Nephron (organoid): ENCODE results near the gene GPR160.

Source experiments
- H3K27ac Mint-ChIP-seq, 3 experiments: 2 replicates each; pipeline ENCODE4 v1.8.0; 2020; ENCODE audit warnings: mixed read lengths in 3 of 3, mild to moderate bottlenecking in 2 of 3, moderate library complexity in 1 of 3
- H3K27me3 Mint-ChIP-seq: 2 replicates; pipeline ENCODE4 v1.8.0; 2021; ENCODE audit warnings: low read depth, mild to moderate bottlenecking, moderate library complexity, mixed read lengths
- H3K36me3 Mint-ChIP-seq: 2 replicates; pipeline ENCODE4 v1.8.0; 2020; ENCODE audit warnings: low read depth, mixed read lengths
- H3K4me1 Mint-ChIP-seq: 2 replicates; pipeline ENCODE4 v1.8.0; 2020; ENCODE audit warnings: mixed read lengths
- H3K4me3 Mint-ChIP-seq, 3 experiments: 2 replicates each; pipeline ENCODE4 v1.8.0; 2020; ENCODE audit warnings: mild to moderate bottlenecking in 3 of 3, mixed read lengths in 3 of 3, moderate library complexity in 2 of 3
- H3K9me3 Mint-ChIP-seq: 2 replicates; pipeline ENCODE4 v1.8.0; 2020; ENCODE audit warnings: mixed read lengths
- TF ChIP-seq, protein P1 (sequence below), 3 experiments: fragments of 200-600 bp; sonication (generic); IDR thresholded peaks; one replicate each; pipeline ENCODE4 v1.5.0; 2021; ENCODE audit warnings: antibody characterized with exemption in 3 of 3; ENCODE audit not compliant: unreplicated experiment in 3 of 3

Gene GPR160

DNA sequence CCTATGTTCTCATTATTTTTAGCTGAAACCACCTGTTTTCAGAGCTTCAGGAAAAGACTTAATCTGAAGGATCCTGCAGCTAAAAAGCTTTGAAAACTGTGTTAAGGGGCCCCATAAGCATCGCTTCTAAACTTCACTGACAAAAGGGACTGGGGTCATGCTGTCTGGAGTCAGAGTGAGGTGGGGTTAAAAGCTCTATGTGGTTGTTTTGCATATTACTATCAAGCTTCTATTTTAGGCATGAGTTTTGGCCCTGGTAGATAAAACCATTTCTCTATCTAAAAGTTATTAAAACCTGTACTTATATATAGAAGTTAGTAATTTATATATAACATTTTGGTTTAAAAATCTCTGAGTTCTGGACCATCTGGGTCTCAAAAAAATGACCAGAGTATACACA is 45.5 kb downstream of the GPR160 start:
- no peak overlapping the region for H3K27ac Mint-ChIP-seq
- H3K4me3 Mint-ChIP-seq, result no peak overlapping the region
- TF ChIP-seq, protein P1, sequence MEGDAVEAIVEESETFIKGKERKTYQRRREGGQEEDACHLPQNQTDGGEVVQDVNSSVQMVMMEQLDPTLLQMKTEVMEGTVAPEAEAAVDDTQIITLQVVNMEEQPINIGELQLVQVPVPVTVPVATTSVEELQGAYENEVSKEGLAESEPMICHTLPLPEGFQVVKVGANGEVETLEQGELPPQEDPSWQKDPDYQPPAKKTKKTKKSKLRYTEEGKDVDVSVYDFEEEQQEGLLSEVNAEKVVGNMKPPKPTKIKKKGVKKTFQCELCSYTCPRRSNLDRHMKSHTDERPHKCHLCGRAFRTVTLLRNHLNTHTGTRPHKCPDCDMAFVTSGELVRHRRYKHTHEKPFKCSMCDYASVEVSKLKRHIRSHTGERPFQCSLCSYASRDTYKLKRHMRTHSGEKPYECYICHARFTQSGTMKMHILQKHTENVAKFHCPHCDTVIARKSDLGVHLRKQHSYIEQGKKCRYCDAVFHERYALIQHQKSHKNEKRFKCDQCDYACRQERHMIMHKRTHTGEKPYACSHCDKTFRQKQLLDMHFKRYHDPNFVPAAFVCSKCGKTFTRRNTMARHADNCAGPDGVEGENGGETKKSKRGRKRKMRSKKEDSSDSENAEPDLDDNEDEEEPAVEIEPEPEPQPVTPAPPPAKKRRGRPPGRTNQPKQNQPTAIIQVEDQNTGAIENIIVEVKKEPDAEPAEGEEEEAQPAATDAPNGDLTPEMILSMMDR (IDR thresholded peaks at IDR 0.05; ENCODE audit: unreplicated experiment in 3 of 3), result no peak
- peaks cover 55% of the 10 kb centered on the region for H3K36me3 Mint-ChIP-seq
- H3K4me1 Mint-ChIP-seq, result peaks cover 12% of the 10 kb centered on the region
- H3K27me3 Mint-ChIP-seq, result no peaks in the 10 kb centered on the region
- H3K9me3 Mint-ChIP-seq, result no peaks in the 10 kb centered on the region

DNA sequence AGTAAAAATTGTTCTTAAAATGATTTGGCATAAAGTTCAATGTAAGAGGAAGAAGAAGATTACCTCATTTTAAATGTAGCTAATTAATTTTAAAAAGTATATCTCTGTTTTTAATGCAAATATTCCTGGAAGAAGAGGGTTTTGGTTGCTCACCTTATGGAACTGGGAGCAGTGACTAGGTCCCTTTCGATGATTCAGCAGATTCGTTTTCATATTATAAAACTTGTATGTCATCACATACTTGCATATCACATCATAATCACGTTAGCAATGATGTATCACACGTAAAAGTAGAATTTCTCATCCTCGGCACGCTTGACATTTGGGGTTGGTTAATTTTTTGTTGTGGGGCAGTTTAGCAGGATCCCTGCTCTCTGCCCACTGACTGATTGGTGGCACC is 47.6 kb downstream of the GPR160 start:
- H3K9me3 Mint-ChIP-seq, result no peaks in the 10 kb centered on the region
- no peaks in the 10 kb centered on the region for H3K4me1 Mint-ChIP-seq
- H3K36me3 Mint-ChIP-seq, result peaks cover 48% of the 10 kb centered on the region
- TF ChIP-seq, protein P1 (IDR thresholded peaks at IDR 0.05; ENCODE audit: unreplicated experiment in 3 of 3), result no peak
- no peak overlapping the region for H3K27ac Mint-ChIP-seq
- H3K27me3 Mint-ChIP-seq, result no peaks in the 10 kb centered on the region
- H3K4me3 Mint-ChIP-seq, result no peak overlapping the region

DNA sequence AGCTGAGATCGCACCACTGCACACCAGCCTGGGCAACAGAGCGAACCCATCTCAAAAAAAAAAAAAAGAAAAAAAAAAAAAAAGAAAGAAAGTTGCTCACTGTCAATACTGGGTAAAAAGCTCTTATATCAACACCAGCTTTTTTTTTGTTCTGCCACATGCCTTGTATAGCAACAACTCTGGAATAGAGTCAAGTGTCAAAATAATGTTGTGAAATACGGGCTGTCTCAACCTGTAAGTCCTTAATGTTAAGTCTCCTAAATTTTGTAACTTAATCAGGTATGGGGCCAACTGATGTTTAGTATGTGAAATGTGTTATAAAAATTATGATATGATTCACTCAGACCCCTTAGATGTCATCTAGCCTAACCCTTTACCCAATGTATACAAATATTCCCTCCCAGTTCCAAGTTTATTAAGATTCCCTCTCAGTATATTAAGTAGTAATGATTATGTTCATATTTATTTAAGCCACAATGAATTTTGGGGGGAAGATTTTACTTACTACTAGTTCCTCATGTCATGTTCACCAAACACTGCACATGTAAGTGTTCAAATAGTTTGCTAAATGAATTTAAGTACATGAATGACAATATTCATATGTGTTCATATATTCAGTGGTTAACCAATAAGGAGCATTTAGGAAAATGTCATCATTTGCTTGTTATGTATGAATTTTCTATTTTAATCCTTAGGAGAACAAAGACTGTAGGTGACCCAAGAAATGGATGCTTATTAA is 52.2 kb downstream of the GPR160 start:
- Mint-ChIP-seq H3K27ac (no peak overlapping the region), H3K4me3 (no peak overlapping the region), H3K4me1 (no peaks in the 10 kb centered on the region), H3K36me3 (peaks cover 53% of the 10 kb centered on the region), H3K27me3 (no peaks in the 10 kb centered on the region), H3K9me3 (no peaks in the 10 kb centered on the region)
- TF ChIP-seq, protein P1 (IDR thresholded peaks at IDR 0.05; ENCODE audit: unreplicated experiment in 3 of 3), result no peak

DNA sequence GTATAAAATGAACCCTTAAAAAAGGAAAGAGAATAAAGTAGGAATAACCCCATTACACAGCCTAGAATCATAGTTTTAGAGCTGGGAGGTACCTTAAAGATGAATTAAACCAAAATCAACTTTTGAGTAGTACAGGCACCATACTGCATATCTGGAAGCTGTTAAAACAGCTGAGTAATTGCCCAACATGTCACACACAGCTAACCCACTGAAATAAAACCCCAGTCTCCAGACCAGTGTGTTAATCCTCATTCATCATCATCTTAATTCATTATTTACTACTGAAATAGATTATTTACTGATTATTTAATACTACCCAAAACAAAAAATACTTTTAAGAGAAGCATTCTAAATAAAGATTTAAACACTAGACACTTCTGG is 52.8 kb downstream of the GPR160 start:
- Mint-ChIP-seq H3K9me3 (no peaks in the 10 kb centered on the region), H3K36me3 (peaks cover 54% of the 10 kb centered on the region), H3K4me1 (no peaks in the 10 kb centered on the region)

DNA sequence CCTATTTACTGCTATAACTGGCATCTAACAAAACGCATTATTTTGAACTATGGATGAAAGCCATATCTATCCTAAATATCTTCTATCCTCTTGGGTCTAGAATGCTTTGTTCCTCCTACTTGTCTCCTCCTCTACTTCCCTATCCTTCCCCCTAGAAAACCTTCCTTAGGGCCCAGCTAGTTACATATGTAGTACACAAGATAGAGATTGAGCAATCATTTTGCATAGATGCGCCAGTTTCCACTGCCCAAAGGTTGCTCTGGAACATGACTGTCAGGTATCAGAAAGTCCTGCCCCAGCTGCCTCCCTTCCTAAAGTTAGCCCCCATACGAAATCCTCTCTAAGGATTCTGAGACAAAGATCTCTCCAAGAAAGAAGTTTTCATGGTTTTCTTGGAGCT is 55.1 kb downstream of the GPR160 start:
- Mint-ChIP-seq H3K27me3 (no peaks in the 10 kb centered on the region), H3K4me1 (no peaks in the 10 kb centered on the region), H3K27ac (no peak overlapping the region), H3K4me3 (no peak overlapping the region), H3K36me3 (peaks cover 66% of the 10 kb centered on the region), H3K9me3 (no peaks in the 10 kb centered on the region)
- TF ChIP-seq, protein P1 (IDR thresholded peaks at IDR 0.05; ENCODE audit: unreplicated experiment in 3 of 3), result no peak

More for the DNA sequence above, 52.8 kb downstream of the GPR160 start:
- TF ChIP-seq, protein P1 (IDR thresholded peaks at IDR 0.05; ENCODE audit: unreplicated experiment in 3 of 3), result no peak
- no peak overlapping the region for H3K4me3 Mint-ChIP-seq
- no peak overlapping the region for H3K27ac Mint-ChIP-seq
- no peaks in the 10 kb centered on the region for H3K27me3 Mint-ChIP-seq

DNA sequence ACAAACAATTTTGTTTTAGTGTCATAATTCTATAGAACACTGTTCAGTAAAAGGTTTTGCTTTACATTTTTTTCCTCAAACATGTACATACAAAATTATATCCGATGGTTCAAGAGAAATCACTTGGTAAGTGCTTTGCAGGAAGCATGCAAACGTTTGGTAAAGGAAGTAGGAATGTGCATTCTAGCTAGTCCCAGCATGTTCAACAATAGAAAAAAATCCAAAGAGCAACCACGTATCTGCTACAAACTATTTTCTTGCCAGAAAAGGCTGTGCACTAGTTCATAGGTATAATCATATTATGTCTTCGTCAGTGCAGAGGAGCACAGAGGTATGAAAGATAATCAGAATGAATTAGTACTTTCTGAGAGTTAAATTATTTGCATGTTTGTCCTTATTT is 58.0 kb downstream of the GPR160 start:
- H3K4me1 Mint-ChIP-seq, result no peaks in the 10 kb centered on the region

More for the DNA sequence above, 58.0 kb downstream of the GPR160 start:
- H3K27ac Mint-ChIP-seq, result no peak overlapping the region
- no peak overlapping the region for H3K4me3 Mint-ChIP-seq
- H3K27me3 Mint-ChIP-seq, result no peaks in the 10 kb centered on the region
- H3K36me3 Mint-ChIP-seq, result peaks cover 77% of the 10 kb centered on the region
- TF ChIP-seq, protein P1 (IDR thresholded peaks at IDR 0.05; ENCODE audit: unreplicated experiment in 3 of 3), result no peak
- H3K9me3 Mint-ChIP-seq, result no peaks in the 10 kb centered on the region
